ENCODE results near the gene HMGXB4. TPM values are rescaled to one million over a fixed set of nuclear protein-coding genes. Genes with fewer than 3 reads are reported as not detected.

HMGXB4 gene
- total RNA-seq, 1 donor: 19.2 TPM

DNA sequence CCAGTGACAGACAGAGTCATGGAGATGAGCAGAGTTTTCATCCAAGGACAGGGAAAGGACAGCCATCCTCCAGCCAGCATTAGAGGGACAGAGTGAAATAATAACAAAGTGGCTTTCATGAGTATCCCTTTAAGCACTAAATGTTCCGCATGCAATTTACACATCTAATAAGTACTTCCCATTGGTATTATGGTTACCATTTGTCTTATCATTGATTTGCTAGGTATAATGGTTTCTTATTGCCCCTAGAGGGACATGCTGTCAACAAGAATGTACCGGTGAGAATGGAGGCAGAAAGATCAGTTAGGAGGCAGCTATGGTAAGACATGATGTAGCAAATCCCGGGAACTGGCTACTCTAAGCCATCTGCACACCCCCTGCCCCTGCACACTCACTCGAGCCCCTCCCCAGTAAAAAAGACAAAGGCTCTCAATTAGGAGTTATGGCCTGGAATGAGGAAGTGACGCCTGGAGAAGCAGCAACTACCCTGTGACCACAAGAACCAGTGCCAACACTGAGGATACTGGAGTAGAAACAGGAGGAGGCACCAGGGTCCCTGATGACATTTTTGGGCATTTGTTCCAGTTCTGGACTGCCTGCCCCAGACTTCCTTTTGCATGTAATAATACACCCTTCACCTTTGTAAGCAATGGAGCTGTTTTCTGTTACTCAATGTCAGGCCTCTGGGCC is 30.2 kb upstream of the HMGXB4 start:
- Histone ChIP-seq H4K20me1 (ENCODE audit: insufficient read depth, low read length) (no peaks in the 10 kb centered on the region), H3K4me3 (ENCODE audit: insufficient read depth, low read length) (no peak overlapping the region), H3K9me3 (ENCODE audit: low read depth, low read length) (no peaks in the 10 kb centered on the region), H3K27me3 (ENCODE audit: insufficient read depth, low read length) (peaks cover 22% of the 10 kb centered on the region), H2AFZ (ENCODE audit: low read length) (no peak overlapping the region), H3K27ac (ENCODE audit: low read depth, low read length) (no peak overlapping the region), H3K79me2 (ENCODE audit: insufficient read depth, low read length) (no peaks in the 10 kb centered on the region), H3K4me2 (ENCODE audit: insufficient read depth, low read length) (no peak overlapping the region), H3K4me1 (ENCODE audit: insufficient read depth, low read length) (no peaks in the 10 kb centered on the region), H3K36me3 (ENCODE audit: insufficient read depth, low read length) (no peaks in the 10 kb centered on the region)
- DNase-seq (ENCODE audit: insufficient read length, low spot score, missing footprints): no peak
- TF ChIP-seq, protein P1, sequence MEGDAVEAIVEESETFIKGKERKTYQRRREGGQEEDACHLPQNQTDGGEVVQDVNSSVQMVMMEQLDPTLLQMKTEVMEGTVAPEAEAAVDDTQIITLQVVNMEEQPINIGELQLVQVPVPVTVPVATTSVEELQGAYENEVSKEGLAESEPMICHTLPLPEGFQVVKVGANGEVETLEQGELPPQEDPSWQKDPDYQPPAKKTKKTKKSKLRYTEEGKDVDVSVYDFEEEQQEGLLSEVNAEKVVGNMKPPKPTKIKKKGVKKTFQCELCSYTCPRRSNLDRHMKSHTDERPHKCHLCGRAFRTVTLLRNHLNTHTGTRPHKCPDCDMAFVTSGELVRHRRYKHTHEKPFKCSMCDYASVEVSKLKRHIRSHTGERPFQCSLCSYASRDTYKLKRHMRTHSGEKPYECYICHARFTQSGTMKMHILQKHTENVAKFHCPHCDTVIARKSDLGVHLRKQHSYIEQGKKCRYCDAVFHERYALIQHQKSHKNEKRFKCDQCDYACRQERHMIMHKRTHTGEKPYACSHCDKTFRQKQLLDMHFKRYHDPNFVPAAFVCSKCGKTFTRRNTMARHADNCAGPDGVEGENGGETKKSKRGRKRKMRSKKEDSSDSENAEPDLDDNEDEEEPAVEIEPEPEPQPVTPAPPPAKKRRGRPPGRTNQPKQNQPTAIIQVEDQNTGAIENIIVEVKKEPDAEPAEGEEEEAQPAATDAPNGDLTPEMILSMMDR (IDR thresholded peaks at IDR 0.05; ENCODE audit: extremely low read depth, low read depth, low read length): no peak

DNA sequence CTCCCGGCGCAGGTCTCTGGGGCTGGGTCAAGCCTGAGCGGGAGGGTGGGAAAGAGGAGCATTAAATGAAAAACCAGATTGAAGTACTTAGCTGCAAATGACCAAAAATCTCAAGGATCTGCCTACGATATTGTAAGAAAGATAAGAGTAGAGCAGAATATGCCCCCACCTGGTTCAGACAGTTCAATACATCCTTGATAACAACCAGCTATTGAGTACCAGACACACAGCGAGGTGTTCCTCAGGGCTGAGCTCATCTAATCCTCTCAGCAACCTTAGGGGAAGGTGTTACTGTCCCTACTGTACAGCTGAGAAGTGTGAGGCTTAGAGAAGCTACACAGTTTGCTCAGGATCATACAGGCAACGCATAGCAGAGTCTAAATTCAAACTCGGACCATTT is 27.4 kb upstream of the HMGXB4 start:
- Histone ChIP-seq H3K4me1 (ENCODE audit: insufficient read depth, low read length) (no peaks in the 10 kb centered on the region), H3K27ac (ENCODE audit: low read depth, low read length) (no peak overlapping the region), H2AFZ (ENCODE audit: low read length) (no peak overlapping the region), H3K4me2 (ENCODE audit: insufficient read depth, low read length) (no peak overlapping the region), H3K9me3 (ENCODE audit: low read depth, low read length) (no peaks in the 10 kb centered on the region), H4K20me1 (ENCODE audit: insufficient read depth, low read length) (no peaks in the 10 kb centered on the region), H3K36me3 (ENCODE audit: insufficient read depth, low read length) (no peaks in the 10 kb centered on the region), H3K79me2 (ENCODE audit: insufficient read depth, low read length) (no peaks in the 10 kb centered on the region), H3K4me3 (ENCODE audit: insufficient read depth, low read length) (no peak overlapping the region), H3K27me3 (ENCODE audit: insufficient read depth, low read length) (peaks cover 28% of the 10 kb centered on the region)
- peak; percentile 15 for DNase-seq (ENCODE audit: insufficient read length, low spot score, missing footprints)
- TF ChIP-seq, protein P1 (IDR thresholded peaks at IDR 0.05; ENCODE audit: extremely low read depth, low read depth, low read length): no peak

DNA sequence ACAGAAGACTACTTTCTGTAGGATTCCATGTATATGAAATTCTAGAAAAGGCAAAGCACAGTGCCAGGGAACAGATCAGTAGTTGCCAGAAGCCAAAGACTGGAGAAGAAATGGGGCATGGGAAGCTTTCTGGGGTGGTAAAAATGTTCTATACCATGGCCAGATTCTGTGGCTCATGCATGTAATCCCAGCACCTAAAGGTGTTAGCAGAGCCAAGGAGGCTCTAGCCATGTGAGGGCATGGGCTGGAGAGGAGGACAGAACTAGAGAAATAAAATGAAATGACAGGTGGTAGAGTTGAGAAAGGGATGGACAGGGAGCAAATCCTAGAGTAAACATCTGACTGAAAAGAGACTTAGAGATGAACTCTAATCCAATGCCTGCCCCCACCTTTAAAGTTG is 26.9 kb upstream of the HMGXB4 start:
- Histone ChIP-seq H4K20me1 (ENCODE audit: insufficient read depth, low read length) (no peaks in the 10 kb centered on the region), H3K4me3 (ENCODE audit: insufficient read depth, low read length) (peak overlapping the region; percentile 28), H2AFZ (ENCODE audit: low read length) (no peak overlapping the region), H3K27me3 (ENCODE audit: insufficient read depth, low read length) (peaks cover 28% of the 10 kb centered on the region), H3K4me2 (ENCODE audit: insufficient read depth, low read length) (no peak overlapping the region), H3K36me3 (ENCODE audit: insufficient read depth, low read length) (no peaks in the 10 kb centered on the region), H3K9me3 (ENCODE audit: low read depth, low read length) (no peaks in the 10 kb centered on the region), H3K4me1 (ENCODE audit: insufficient read depth, low read length) (no peaks in the 10 kb centered on the region), H3K79me2 (ENCODE audit: insufficient read depth, low read length) (no peaks in the 10 kb centered on the region), H3K27ac (ENCODE audit: low read depth, low read length) (no peak overlapping the region)
- TF ChIP-seq, protein P1 (IDR thresholded peaks at IDR 0.05; ENCODE audit: extremely low read depth, low read depth, low read length): no peak
- DNase-seq (ENCODE audit: insufficient read length, low spot score, missing footprints): no peak

GRCh38 chr22:35230839-35231584 is 26.3 kb upstream of the HMGXB4 start:
- Histone ChIP-seq H3K9me3 (ENCODE audit: low read depth, low read length) (no peaks in the 10 kb centered on the region), H2AFZ (ENCODE audit: low read length) (no peak overlapping the region), H3K4me2 (ENCODE audit: insufficient read depth, low read length) (no peak overlapping the region), H3K4me1 (ENCODE audit: insufficient read depth, low read length) (no peaks in the 10 kb centered on the region), H3K4me3 (ENCODE audit: insufficient read depth, low read length) (peak overlapping the region; percentile 28), H4K20me1 (ENCODE audit: insufficient read depth, low read length) (no peaks in the 10 kb centered on the region), H3K36me3 (ENCODE audit: insufficient read depth, low read length) (no peaks in the 10 kb centered on the region), H3K27ac (ENCODE audit: low read depth, low read length) (no peak overlapping the region), H3K79me2 (ENCODE audit: insufficient read depth, low read length) (no peaks in the 10 kb centered on the region), H3K27me3 (ENCODE audit: insufficient read depth, low read length) (peaks cover 28% of the 10 kb centered on the region)
- no peak for DNase-seq (ENCODE audit: insufficient read length, low spot score, missing footprints)
- TF ChIP-seq, protein P1 (IDR thresholded peaks at IDR 0.05; ENCODE audit: extremely low read depth, low read depth, low read length): no peak
